Measurements from ENCODE around the gene TRERF1. TPM values are rescaled to one million over a fixed set of nuclear protein-coding genes. Genes with fewer than 3 reads are reported as not detected.

TRERF1 gene
- total and polyA plus RNA-seq, 2 experiments from 2014 or later = 11.2 to 20.6 TPM

- H3K4me2 ChIP-seq = no peak overlapping the region
- H2AFZ ChIP-seq = no peak overlapping the region
Measured at GRCh38 chr6:42225419-42225818, 226.3 kb downstream of the TRERF1 start.

More at GRCh38 chr6:42225419-42225818, 226.3 kb downstream of the TRERF1 start:
- Histone ChIP-seq H3K9me2 (ENCODE audit: insufficient read depth) (no peaks in the 10 kb centered on the region), H4K20me1 (replicated peaks; ENCODE audit: insufficient read depth) (no peaks in the 10 kb centered on the region), H3K27ac (ENCODE audit: low read depth) (no peak overlapping the region), H3K27me3 (ENCODE audit: insufficient read depth) (no peaks in the 10 kb centered on the region), H3F3A (replicated peaks; ENCODE audit: low read depth) (peaks cover 10% of the 10 kb centered on the region; the same call in 1 of the 2 replicates), H3K36me3 (ENCODE audit: insufficient read depth) (no peaks in the 10 kb centered on the region), H3K79me2 (replicated peaks; ENCODE audit: insufficient read depth) (no peaks in the 10 kb centered on the region), H3K4me3 (no peak overlapping the region), H3K4me1 (ENCODE audit: insufficient read depth) (no peaks in the 10 kb centered on the region)
- Mint-ChIP-seq H3K9me3 (no peaks in the 10 kb centered on the region), H3K4me1 (peaks cover 9% of the 10 kb centered on the region; the same call in 2 of the 3 replicates), H3K36me3 (ENCODE audit: low read depth) (peaks cover 26% of the 10 kb centered on the region), H3K4me3 (no peak overlapping the region), H3K27ac (no peak overlapping the region), H3K27me3 (ENCODE audit: insufficient read depth, low read depth, poor library complexity) (no peaks in the 10 kb centered on the region)
- no peak for TF ChIP-seq NANOG (IDR thresholded peaks at IDR 0.05; ENCODE audit: borderline replicate concordance)
- no peak for TF ChIP-seq CTCF (conservative IDR thresholded peaks at IDR 0.05; ENCODE audit: low read depth in 2 of 2)
- no peak for TF ChIP-seq REST (IDR thresholded peaks at IDR 0.05; ENCODE audit: unreplicated experiment)
- TF ChIP-seq POLR2AphosphoS5 (IDR thresholded peaks at IDR 0.05; ENCODE audit: low read depth) = no peak
- TF ChIP-seq ETS1 (IDR thresholded peaks at IDR 0.05) = no peak
- no peak for TF ChIP-seq JUNB (IDR thresholded peaks at IDR 0.05; ENCODE audit: unreplicated experiment)
- TF ChIP-seq CREB1 (CRISPR knock-in tag; IDR thresholded peaks at IDR 0.05; ENCODE audit: low read depth) = no peak
- TF ChIP-seq EZH2phosphoT487 (IDR thresholded peaks at IDR 0.05; ENCODE audit: unreplicated experiment) = no peak
- no peak for TF ChIP-seq ZNF114 (CRISPR knock-in tag; IDR thresholded peaks at IDR 0.05)
- no peak for TF ChIP-seq STAT1 (IDR thresholded peaks at IDR 0.05; ENCODE audit: unreplicated experiment)
- TF ChIP-seq EZH2 (IDR thresholded peaks at IDR 0.05; ENCODE audit: low read depth, unreplicated experiment) = no peak
- TF ChIP-seq ZNF462 (CRISPR knock-in tag; IDR thresholded peaks at IDR 0.05) = no peak
- TF ChIP-seq ZNF331 (CRISPR knock-in tag; IDR thresholded peaks at IDR 0.05; ENCODE audit: low read depth) = no peak
- ATAC-seq (no peak), DNase-seq (ENCODE audit: low spot score) (no peak)

All from GM23338 (cell line).